Sciatic nerve (tissue), 2 donors: ENCODE measurements around the gene GLRX3. TPM values are rescaled to one million over a fixed set of nuclear protein-coding genes. Genes with fewer than 3 reads are reported as not detected.
"Not testable (repeated sequence)": the region's sequence is repeated elsewhere in the genome, so short reads cannot be mapped to it uniquely, and the experiment has no call there.

Experiments
- ATAC-seq: fragments of 200-7000 bp; cut with Tn5 transposase; one replicate; pipeline ENCODE4 v1.9.1; 2020; ENCODE audit warnings: mild to moderate bottlenecking, moderate library complexity
- DNase-seq: peaks from one replicate; pipeline ENCODE4 v3.0.0-alpha.2; 2020; ENCODE audit warnings: low spot score
- intact Hi-C: fragments of 100-400 bp; cut with DNase I; formaldehyde crosslinking; loops from one replicate; pipeline ENCODE4 v1.14.2; 2022
- total RNA-seq: library from RNA; stranded (reverse); fragmentation: NEBNext Ultra II Directional; extraction: Animal tissue kit (Norgen Biotek cat#: 25700); gene quantifications from one replicate; pipeline ENCODE4 v1.2.1, GENCODE V29; 2021
- donor health status: DM: no; HTN: no; CAD: no.
- donor health status: DM: no; HTN: no; CAD: no.

GLRX3 gene
- total RNA-seq, 1 donor from 2014 or later, result 41.0 TPM

DNA sequence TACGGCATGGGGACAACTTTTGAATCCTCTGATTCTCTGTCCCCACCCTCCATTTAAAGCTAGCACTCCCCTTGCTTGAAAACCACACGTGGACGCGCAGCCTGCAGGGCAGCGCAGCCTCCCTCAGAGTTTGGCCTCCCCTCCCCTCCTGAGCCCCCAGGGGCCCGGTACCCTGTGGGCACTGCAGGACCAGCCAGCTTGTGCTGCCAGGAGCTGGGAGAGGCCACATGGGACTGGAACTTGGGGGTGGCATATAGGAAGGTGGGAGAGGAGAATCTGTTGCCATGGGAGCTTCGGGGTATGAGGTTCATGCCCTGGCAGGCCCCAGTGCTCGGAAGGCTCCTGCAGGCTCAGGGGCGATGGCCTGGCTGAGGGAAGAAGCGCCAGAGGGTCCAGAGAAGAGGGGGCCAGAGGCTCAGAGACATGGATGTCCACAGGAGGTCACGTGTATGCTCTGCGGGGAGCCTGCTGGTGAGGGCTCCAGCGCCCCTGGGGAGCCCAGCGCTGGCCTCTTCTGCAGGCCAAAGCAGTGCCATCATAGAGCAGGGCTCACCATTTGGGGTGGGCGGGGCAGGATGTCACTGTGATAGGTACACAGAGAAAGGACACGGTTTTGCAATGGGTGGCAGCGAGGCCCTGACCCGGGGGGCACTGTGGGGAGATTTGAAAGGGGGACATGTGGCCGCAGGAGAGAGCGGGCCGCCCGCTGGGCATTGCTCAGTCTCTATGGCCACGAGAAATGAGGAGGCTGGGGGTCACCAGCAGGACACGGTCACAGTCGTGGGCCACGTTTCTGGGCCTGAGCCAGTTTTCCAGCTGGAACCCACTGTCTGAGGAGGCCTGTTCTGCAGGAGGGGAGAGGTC lies 64.2 kb downstream of the GLRX3 start:
- intact Hi-C loops, result no loop called here
- DNase-seq, result no peak
- ATAC-seq, result no peak

DNA sequence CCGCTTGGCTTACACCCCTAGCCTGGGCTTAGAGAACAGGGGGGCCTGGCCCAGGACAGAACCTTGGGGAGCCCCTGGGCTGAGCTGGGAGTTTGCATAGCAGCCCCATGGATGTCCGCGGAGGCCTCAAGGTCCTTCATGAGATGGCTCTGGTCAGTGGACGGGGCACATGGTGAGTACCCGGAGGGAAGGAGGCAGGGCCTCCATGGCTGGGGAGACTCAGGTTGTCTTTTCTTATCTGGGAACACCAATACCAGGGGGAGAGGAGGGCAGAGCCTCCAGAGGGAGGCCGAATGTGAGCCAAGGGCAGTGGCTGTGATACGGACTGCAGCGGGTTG lies 64.8 kb downstream of the GLRX3 start:
- DNase-seq (no peak), ATAC-seq (no peak)
- intact Hi-C loops, result no loop called here

DNA sequence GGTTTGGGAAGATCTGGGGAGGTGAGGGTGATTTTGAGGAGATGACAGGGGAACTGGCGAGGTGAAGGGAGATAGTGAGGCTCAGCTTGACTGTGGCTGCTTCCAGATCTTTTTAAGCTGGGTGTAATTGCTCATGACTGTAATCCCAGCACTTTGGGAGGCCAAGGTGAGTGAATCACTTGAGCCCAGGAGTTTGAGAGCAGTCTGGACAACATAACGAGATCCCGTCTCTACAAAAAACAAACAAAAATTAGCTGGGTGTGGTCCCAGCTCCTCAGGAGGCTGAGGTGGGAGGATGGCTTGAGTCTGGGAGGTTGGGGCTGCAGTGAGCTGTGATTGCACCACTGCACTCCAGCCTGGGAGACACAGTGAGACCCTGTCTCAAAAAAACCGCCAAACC lies 66.0 kb downstream of the GLRX3 start:
- DNase-seq, ATAC-seq, intact Hi-C loops: not testable (repeated sequence)

DNA sequence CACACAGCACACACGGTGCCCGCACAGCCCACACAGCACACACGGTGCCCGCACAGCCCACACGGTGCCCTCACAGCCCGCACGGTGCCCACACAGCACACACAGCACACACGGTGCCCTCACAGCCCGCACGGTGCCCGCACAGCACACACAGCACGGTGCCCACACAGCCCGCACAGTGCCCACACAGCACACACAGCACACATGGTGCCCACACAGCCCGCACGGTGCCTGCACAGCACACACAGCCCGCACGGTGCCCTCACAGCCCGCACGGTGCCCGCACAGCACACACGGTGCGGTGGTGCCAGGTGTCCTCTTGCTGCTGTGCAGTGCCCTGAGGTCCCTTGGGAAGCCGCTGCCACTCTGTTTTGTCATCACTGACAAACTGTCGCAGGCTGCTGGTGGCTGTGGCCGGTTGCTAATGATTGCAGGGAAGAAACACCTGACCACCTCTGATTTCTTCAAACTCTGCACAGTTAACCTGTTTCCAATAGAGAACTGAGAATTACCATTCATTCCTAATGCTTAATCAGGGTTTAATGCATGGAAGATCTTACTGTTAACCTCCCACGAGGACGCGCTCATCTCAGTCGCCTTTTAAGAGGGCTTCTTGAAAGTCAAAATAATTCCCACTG lies 66.9 kb downstream of the GLRX3 start:
- DNase-seq, result no peak
- intact Hi-C loops, result no loop called here
- no peak for ATAC-seq

DNA sequence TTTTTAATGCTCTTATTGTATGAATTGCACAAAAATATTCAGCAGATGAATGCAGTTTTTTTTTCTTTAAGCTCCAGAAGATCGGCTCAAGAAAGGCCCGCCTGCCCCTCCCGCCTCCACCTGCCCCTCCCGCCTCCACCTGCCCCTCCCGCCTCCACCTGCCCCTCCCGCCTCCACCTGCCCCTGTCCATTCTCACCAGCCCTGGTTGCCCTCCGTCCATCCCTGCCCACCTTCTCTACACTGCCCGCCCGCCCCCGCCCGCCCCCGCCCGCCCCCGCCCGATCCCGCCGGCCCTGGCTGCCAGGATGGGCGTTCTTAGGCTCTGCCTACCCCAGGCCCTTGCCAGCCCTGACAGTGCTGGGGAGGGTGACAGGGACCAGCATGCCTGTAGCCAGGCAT lies 67.4 kb downstream of the GLRX3 start:
- no peak for ATAC-seq
- no peak for DNase-seq
- intact Hi-C loops, result no loop called here

DNA sequence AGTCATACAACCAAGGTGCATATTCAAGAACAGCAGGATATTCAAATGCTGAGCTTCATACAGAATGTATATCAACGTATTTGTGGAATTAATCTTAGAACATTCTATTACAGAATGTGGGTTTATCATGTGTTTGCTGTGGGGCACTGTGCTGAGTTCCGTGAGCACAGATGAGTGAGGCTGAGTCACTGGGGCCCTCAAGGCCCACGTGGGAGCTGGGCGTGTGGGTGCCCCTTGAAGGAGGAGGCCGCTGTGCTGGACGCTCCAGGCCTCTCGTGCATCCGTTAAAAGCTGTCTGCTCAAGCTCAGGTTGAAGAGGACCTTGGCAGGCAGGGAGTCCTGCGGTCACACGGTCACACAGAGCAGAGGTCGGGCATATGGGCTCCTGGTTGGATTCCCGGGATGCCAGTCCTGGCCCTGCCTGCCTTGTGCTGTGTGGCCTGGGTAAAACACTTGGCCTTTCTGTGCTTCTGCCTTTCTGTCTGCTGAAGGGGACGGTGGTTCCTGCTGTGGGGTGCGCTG lies 70.1 kb downstream of the GLRX3 start:
- intact Hi-C loops, result no loop called here
- no peak for DNase-seq
- no peak for ATAC-seq

DNA sequence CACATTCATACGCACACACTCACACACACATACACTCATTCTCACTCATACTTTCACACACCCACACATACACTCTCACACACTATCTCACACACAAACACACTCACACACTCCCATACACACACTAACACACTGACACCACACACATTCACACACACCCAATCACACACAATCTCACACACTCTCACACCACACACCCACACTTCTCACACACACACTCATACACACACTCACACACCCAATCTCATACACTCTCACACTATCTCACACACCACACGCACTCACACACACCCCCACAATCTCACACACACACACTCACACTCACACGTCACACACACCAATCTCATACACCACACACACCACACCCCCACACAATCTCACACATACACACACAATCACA lies 71.0 kb downstream of the GLRX3 start:
- ATAC-seq (no peak), DNase-seq (no peak)
- intact Hi-C loops, result no loop called here

DNA sequence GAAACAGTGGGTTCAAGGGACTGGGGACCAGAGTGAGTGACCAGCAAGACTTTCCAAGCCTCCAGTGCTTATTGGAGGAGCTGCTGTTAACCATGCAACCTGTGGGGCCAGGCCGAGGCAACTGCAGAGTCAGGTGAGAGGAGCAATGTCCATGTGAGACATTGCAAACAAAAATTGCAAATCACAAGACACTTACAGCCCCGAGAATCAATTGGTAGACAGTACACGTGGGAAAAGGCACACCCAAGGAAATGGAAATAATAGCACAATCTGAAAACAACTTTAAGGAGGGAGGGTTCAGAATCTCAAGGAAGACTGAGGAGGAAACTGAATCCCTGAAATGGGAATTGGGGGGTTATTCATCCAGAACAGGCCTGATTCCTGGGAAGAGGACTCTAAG lies 72.6 kb downstream of the GLRX3 start:
- no peak for ATAC-seq
- intact Hi-C loops, result no loop called here
- no peak for DNase-seq

DNA sequence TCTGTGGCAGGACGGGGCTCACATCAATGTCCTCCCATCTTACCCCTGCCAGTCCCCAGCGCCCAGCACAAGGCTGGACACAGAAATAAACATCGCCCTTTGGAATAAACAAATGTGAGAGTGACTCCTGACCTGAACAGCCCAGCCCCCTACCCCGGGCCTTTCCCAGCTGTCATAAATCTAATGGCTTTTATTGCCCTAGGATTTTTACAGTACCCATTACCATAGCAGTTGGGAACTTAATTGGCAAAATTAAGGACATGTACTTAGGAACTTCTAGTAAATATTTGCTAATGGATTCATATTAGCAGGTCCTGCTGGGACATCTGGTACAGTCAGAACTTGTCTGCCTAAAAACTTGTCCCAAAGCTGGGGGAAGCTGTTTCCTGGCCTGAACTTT lies 76.6 kb downstream of the GLRX3 start:
- DNase-seq, result no peak
- no peak for ATAC-seq
- intact Hi-C loops, result no loop called here

DNA sequence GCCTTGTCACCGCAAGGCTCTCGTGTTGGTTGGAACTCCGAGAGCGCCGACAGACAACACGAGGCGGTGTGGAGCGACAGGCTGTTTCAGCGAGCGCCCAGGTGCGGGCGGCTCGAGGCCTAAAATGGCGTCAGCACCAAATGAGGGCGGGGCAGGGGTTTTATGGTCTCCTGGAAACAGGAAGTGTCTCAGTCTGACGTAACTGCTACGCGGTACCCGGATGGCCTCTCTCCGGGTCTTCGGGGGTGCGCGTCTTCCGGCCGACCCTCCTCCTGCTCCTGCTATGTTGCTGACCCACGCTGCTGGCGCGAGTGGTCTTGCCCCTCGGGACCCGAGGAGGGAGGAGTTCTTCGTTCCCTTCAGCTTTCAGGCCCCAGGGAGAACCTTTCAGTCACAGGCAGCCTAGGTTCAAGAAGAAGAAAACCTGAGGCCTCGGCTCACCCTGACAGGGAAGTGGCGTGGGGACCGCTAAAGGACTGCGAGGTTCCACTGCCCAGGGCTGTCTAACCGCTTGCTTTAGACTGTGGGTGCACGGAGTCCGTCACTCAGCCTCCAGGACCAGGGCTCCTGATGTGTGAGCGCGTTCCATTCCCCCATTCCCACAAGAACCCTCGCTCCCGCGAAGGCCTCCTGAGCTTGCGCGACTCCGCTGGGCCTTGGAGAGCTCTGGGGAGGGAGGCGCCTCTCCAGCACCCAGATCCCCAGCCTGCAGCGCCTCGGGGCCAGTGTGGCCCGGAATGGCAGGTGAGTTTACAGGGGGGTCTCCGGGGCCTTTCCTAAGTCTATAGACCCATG lies 77.3 kb downstream of the GLRX3 start:
- ATAC-seq, result no peak
- intact Hi-C loops, result no loop called here
- DNase-seq, result no peak

DNA sequence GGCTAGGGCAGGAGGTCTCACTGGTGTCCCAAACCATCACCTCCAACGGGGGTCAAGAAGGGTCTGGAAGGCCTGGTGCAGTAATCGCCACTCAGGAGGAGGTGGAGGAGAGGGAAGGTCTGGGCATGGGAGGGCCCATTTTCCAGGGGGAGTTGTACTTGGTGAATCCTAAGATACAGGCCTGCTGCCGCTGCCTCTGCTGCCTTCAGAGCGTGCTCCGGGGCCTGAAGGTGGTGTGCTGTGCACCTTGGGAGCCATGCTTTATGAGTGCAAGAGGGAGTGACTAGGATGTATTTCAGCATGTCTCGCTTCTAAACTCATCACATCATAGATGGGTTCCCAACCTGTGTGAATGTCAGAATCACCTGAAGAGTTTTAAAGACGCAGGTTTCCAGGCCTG lies 78.2 kb downstream of the GLRX3 start:
- ATAC-seq (no peak), DNase-seq (no peak)
- intact Hi-C loops, result no loop called here

DNA sequence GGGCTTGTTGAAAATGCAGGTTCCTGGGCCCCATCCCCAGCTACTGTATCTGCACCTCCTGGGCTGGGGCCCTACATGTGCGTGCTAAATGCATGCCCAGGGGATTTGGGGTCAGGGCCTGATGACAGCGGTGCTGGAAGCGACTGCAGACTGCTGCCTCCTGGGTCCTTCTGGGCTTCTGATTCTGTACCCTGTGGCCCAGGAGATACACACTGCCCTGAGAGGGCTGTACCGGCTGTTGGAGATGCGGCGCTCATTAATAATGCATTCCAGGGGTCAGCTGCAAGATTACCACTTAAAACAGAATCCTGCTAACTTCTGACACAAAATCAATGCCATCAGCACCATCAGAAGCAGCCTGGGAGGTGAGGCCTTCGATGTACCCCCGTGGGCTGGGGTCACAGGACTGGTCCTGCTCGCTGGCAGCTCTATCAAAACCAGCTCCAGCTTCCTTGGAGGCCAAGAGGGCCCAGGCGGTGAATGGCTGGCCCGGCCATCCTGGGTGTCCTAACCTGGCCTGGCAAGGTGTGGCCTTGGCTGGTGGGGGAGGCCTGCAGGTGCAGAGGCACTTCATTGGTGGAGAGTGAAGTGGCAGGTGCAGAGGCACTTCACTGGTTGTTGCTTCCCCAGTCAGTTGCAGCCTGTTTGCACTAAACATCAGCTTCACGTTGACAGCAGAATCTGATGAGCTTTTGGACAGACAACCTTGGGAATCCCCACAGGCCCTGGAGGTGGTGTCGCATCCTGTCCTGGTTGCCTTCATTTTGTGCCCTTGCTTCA lies 79.2 kb downstream of the GLRX3 start:
- DNase-seq, result no peak
- intact Hi-C loops, result no loop called here
- no peak for ATAC-seq

DNA sequence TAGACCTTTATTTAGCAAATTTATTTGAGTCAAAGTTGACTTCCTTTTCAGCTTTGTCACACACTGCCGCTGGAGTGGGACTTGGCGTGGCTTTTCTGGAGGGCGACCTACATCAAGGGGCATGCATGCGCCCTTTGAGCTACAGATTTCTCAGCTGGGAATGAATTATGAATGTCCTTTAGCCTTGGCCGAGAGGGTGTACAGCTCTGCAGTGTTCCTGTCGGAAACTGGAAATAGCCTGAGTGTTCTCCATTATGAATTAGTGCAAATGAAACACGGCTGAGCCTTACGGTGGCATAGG lies 79.7 kb downstream of the GLRX3 start:
- ATAC-seq (no peak), DNase-seq (no peak)
- intact Hi-C loops, result no loop called here

DNA sequence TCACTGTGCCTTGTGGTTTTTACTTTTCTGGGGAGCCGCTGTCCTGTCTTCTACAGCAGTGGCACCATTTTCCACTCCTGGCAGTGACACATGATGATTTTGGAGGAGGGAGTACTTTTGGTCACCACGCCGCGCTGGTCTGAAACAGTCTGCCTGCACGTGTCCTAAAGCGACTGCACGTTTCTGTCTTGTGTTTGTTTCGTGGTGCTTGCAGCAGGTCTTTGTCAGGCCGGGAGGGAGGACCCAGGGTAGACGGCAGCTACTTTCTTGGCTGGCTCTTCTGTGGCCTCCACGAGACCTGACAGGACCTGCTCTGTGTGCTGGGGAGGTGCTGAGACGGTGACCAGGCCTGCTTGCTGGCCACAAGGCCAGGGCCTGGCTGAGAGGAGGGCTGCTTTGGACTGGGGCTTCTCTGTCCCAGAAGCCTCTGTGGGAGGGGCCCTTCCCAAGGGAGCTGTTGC lies 82.0 kb downstream of the GLRX3 start:
- DNase-seq, result peak; percentile 50
- no peak for ATAC-seq
- intact Hi-C loops, result no loop called here

DNA sequence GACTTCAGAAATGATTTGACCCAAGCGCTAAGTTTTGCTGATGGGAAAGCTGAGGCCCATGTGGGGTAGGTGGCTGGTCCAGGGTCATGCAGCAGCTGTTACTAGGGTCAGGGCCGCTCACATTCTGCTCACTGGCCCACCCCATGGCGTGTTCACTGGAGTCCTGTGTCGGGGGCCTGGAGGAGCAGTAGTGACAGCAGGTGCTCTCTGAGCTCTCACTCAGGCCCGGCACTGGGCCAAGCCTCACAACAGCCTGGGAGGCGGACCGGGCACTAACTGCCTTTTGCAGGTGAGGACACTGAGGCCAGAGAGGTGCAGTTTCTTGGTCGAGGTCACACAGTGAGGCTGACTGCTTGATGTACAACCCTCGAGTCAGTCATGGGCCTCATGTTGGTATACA lies 82.7 kb downstream of the GLRX3 start:
- peak; percentile 26 for DNase-seq
- intact Hi-C loops, result no loop called here
- no peak for ATAC-seq

DNA sequence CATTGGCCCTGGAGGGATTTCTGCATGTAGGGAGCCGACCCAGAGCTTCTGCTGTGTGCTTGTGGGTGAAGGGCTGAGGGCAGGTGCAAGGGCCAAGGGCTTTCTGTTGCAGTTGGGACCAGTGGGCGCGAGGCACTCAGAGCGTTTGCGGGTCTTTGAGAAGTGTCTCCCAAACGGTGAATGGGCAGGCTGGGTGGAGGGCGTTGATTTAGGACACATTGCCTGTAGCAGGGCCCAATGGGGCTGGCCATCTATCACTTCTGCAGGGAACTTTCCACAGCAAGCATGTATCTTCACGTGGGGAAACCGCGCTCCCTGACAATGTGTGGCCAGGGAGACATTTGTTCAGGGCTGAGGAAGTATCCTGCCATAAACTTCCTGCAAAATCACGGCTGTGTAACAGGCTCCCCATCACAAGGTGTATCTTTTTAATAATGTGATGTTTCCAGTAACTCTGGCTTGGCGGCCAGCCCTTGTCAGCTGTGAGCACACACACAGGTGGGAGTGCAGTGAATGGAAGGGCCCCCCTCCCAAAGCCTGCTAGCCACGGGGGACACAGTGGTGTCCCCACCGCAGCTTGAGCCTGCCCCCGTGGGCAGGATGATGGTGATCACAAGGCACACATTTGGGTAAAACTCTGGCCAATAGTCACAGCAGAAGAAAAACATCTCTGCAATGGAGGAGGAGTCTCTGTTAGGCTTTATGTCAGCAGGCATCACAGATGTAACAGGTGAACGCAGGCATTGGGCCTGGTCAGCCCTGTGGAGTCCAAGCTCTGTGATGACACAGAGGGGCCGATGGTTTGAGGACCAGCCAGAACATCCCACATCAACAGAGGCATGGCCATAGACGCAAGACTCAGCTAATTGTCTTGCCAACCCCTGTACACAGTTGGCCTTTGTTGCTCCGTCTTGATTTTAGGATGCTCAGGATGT lies 84.3 kb downstream of the GLRX3 start:
- peak; percentile 42 for DNase-seq
- no peak for ATAC-seq
- intact Hi-C loops, result no loop called here

DNA sequence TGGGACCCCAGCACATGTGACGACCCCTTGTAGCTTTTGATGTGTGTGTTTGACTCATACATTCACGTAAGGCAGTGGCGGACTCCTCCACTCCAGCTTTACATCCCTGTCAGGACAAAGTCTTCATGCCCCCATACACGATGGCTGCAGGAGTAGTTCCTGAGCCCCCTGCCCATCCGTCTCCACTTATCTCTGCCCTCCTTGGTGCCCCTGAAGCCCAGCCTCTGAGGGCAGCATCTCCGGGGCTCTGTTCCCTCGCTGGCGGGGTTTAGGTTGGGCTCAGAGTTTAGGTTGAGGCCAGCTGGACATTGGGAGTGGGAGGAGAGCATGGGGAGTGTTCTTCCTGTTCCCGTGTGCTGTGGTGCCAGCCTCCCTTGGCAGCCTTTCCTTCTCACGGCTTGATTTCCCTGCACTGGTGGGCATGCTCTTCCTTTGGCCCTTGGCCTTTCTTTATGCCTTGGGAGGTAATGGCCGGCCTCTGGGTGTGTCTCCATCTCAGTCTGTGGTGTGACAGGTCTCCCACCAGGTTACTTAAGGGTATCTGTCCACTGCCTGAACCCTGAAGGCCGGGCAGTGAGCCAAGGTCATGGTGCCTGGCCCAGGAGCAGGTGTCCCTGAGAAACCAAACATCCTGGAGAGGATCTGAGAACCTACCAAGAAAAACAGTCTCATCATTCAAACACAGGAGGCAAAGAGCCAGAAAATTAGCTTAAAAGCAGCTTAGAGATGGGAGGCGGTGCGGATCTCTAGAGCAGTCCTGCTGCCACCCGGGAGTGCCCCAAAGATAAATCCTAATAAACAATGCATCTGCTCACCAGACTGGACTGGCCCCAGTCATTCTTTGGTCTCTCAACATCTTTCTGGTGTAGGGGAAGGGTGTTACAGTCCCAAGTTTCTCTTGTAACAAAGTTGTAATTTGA lies 85.5 kb downstream of the GLRX3 start:
- no peak for ATAC-seq
- intact Hi-C loops, result no loop called here
- DNase-seq, result peak; percentile 51
